ENCODE data around the gene LEMD3. TPM values are rescaled to one million over a fixed set of nuclear protein-coding genes. Genes with fewer than 3 reads are reported as not detected.
"Not testable (repeated sequence)": the region's sequence is repeated elsewhere in the genome, so short reads cannot be mapped to it uniquely, and the experiment has no call there.

The LEMD3 gene
- total RNA-seq, 1 experiment from 2014 or later, result 17.4 TPM

GRCh38 chr12:65278576-65279368 is 109.4 kb downstream of the LEMD3 start, which contains the start of gene MSRB3:
Gene MSRB3, plus strand, starts transcription at chr12:65278683. Its CDS starts 29,897 bp downstream, at chr12:65308580.
- peak; percentile 66 for DNase-seq (ENCODE audit: low spot score)

DNA sequence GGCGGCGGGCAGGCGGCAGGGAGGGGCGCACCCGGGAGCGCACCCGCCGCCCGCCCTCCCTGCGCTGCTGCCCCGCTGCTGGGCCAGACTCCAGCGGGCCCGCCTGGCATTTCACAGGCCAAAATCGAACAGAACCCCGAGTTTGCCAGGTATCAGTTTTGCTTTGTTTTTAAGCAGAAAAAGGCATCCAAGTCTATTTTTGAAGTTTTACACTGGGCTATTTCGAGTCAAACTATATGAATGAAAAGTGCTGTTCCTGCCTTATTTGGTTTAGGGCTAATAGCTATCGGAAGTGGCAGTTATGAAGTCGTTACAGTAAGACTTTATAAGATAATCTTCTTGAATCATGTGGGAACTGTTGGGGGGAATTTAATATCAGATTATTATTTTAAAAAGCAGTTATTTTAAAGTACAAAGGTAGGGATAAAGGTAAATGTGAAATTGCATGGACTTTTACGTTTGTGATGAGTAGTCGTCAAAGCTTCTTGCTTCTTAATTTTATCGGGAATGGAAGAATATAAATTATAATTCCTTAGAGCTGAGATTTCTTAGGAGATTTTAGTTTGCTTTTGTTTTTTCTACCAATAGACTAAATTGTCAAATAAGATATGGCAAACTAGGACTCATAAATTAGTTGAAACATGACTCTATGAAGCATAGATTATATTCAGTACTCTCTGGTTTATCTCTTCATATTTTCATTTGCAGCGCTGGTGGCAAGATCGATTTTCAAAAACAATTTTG is 110.2 kb downstream of the LEMD3 start:
- no peak for DNase-seq (ENCODE audit: low spot score)

DNA sequence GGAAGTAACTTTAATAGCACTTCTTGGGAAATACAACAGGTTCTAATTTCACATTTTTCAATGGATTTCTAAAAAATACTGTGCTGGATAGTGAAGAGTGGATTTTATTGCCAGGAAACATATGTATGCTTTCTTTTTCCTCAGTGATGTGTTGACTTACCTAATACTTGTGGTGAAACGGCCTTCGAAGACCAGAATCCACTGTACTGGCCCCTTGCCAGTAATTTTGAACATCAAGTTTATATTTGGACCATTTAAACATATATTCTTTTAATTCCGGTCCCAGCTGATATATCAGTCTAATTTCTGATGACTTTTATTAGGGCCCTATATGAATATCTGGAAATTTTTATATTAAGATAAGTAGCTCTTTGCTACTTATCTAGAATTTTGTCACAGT is 110.9 kb downstream of the LEMD3 start:
- no peak for DNase-seq (ENCODE audit: low spot score)

GRCh38 chr12:65282840-65283239 is 113.5 kb downstream of the LEMD3 start:
- DNase-seq (ENCODE audit: low spot score), result no peak

GRCh38 chr12:65285532-65285931 is 116.1 kb downstream of the LEMD3 start:
- DNase-seq (ENCODE audit: low spot score), result not testable (repeated sequence)

DNA sequence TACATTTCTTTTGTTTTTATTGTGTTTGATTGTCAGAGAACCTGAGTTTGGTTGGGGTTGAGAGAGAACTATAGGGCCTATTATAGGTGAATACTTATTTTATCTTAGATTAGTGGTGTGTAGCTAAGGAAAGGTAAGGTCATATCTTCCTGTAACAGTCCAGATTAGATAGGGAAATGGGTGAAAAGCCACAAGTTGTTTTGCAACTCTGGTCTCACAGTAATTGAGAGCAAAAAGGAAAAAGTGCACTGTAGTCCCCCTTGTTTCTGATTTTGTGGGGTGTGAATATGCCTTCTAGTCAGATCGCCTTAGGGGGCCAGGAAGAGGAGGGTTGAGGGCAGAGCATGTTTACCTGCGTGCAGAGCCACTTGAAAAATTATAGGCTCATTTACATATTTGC is 118.0 kb downstream of the LEMD3 start:
- no peak for DNase-seq (ENCODE audit: low spot score)

- DNase-seq (ENCODE audit: low spot score), result no peak
These were observed 122.9 kb downstream of the LEMD3 start for GRCh38 chr12:65292241-65292640.

- DNase-seq (ENCODE audit: low spot score), result no peak
These were observed 124.4 kb downstream of the LEMD3 start for GRCh38 chr12:65293735-65294134.

DNA sequence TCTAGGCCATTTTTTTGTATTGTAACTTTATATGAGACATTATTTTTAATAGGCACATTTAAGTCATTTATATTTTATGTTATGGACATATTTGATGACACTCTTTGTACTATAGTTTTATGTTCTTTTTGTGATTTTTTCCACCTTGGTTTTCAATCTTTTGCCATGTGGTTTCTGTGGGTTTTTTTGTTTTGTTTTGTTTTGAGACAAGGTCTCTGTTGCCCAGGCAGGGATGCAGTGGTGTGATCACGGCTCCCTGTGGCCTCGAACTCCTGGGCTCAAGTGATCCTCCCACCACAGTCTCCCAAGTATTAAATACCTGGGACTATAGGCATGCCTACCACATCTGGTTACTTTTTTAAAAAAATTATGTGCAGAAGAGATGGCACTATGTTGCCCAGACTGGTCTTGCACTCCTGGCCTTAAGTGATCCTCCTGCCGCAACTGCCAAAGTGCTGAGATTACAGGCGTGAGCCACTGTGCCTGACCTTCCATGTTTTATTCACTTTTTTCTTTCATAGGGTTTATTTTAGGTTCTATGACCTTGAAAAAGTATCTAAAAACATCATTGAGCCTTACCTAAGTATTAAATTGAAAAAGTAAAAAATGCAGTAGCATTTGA is 125.4 kb downstream of the LEMD3 start:
- DNase-seq (ENCODE audit: low spot score), result no peak

- DNase-seq (ENCODE audit: low spot score), result no peak
These were observed 127.3 kb downstream of the LEMD3 start for GRCh38 chr12:65296508-65297265.

Other genes with a start within 250 kb of the LEMD3 start
- gene WIF1, start 48.3 kb upstream of the LEMD3 start, total RNA-seq (2014; rRNA removed; shearing (Covaris generic)), result not detected in 2 replicates
- gene MSRB3, start 109.1 kb downstream of the LEMD3 start, total RNA-seq (2014; rRNA removed; shearing (Covaris generic)), result 6.6 and 9.5 TPM in 2 replicates